Uterus (tissue), 4 donors: ENCODE results near the gene SNTG2. TPM values are rescaled to one million over a fixed set of nuclear protein-coding genes. Genes with fewer than 3 reads are reported as not detected.
"Not testable (repeated sequence)": the region's sequence is repeated elsewhere in the genome, so short reads cannot be mapped to it uniquely, and the experiment has no call there.

Experiments used
- DNase-seq, 2 donors: peaks; one replicate each; pipeline ENCODE4 v3.0.0-alpha.2; 2019 to 2020
- H3K27ac ChIP-seq, 2 donors: fragments of 200-600 bp; sonication (generic); 1 replicate in 1 of 2; 2 replicates in 1 of 2; pipeline ENCODE4 v1.5.1; 2016 to 2018
- H3K27me3 ChIP-seq, 2 donors: fragments of 200-600 bp; sonication (generic); one replicate each; pipeline ENCODE4 v1.5.1; 2018 to 2019; ENCODE audit warnings: control low read depth in 1 of 2
- H3K36me3 ChIP-seq, 2 donors: fragments of 200-600 bp; sonication (generic); one replicate each; pipeline ENCODE4 v1.5.1; 2019; ENCODE audit warnings: control low read depth in 1 of 2
- H3K4me1 ChIP-seq, 2 donors: fragments of 200-600 bp; sonication (generic); one replicate each; pipeline ENCODE4 v1.5.1; 2018 to 2019; ENCODE audit warnings: control low read depth in 1 of 2
- H3K4me3 ChIP-seq, 2 donors: fragments of 200-600 bp; sonication (generic); 1 replicate in 1 of 2; 2 replicates in 1 of 2; pipeline ENCODE4 v1.5.1; 2018 to 2019; ENCODE audit warnings: mild to moderate bottlenecking in 1 of 2
- H3K9me3 ChIP-seq, 2 donors: fragments of 200-600 bp; sonication (generic); one replicate each; pipeline ENCODE4 v1.5.1; 2019; ENCODE audit warnings: control low read depth in 1 of 2
- CTCF ChIP-seq, 4 experiments: fragments of 200-600 bp in 2 of 4; fragments of 450-650 bp in 2 of 4; sonication (generic) in 2 of 4; IDR thresholded peaks; one replicate each; pipeline ENCODE4 v1.5.1; 2016 to 2019; ENCODE audit warnings: antibody characterized with exemption in 4 of 4, mild to moderate bottlenecking in 2 of 4, moderate library complexity in 1 of 4
- POLR2A ChIP-seq, 2 donors: fragments of 450-650 bp; IDR thresholded peaks; one replicate each; pipeline ENCODE4 v1.6.1; 2016; ENCODE audit warnings: antibody characterized with exemption in 2 of 2, mild to moderate bottlenecking in 1 of 2, moderate library complexity in 1 of 2
- intact Hi-C: fragments of 100-400 bp; cut with DNase I; formaldehyde crosslinking; loops from one replicate; pipeline ENCODE4 v1.15.1; 2023; ENCODE audit warnings: low total_unique reads
- total RNA-seq, 4 donors: library from RNA; depleted of rRNA in 3 of 4; stranded (reverse); fragments of >200 nt in 3 of 4; gene quantifications; one replicate each; pipeline versions ENCODE4 v1.1.0 to v1.2.4, GENCODE V29; 2014 to 2023
- donor health status: DM: yes; HTN: yes; CAD: no.

Gene SNTG2
- total RNA-seq, 4 donors from 2014 or later, result 3.2 to 46.2 (median 31.4) TPM

DNA sequence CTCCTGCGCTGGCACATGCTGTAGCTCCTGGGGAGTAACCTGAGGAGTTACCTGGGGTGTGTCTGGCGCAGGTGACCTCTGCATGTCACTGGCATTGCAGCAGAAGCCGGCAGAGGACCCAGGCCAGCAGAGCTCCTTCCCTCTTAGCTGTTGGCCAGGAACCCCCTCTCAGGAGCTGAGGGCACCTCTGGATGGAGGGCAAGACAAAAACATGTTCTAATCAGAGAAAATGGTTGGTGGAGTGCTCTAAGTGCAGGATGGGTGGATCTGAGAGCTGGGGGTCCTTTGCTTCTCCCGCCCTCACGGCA is 44.9 kb upstream of the SNTG2 start:
- H3K27me3 ChIP-seq, result no peaks in the 10 kb centered on the region
- intact Hi-C loops, result no loop called here
- H3K9me3 ChIP-seq, result no peaks in the 10 kb centered on the region
- TF ChIP-seq POLR2A (IDR thresholded peaks at IDR 0.05) (no peak), CTCF (IDR thresholded peaks at IDR 0.05) (no peak)
- DNase-seq, result no peak
- H3K36me3 ChIP-seq, result no peaks in the 10 kb centered on the region
- H3K4me3 ChIP-seq, result no peak overlapping the region
- no peak overlapping the region for H3K27ac ChIP-seq
- H3K4me1 ChIP-seq, result no peaks in the 10 kb centered on the region

GRCh38 chr2:907706-908105 is 42.9 kb upstream of the SNTG2 start:
- Histone ChIP-seq H3K4me3 (no peak overlapping the region), H3K4me1 (no peaks in the 10 kb centered on the region), H3K27me3 (no peaks in the 10 kb centered on the region), H3K9me3 (no peaks in the 10 kb centered on the region), H3K27ac (no peak overlapping the region), H3K36me3 (no peaks in the 10 kb centered on the region)
- no peak for TF ChIP-seq POLR2A (IDR thresholded peaks at IDR 0.05)
- TF ChIP-seq CTCF (IDR thresholded peaks at IDR 0.05), result no peak
- no peak for DNase-seq
- intact Hi-C loops, result no loop called here

- no peak overlapping the region for H3K27ac ChIP-seq
- no peak overlapping the region for H3K4me3 ChIP-seq
- no peaks in the 10 kb centered on the region for H3K27me3 ChIP-seq
- H3K4me1 ChIP-seq, result no peaks in the 10 kb centered on the region
- DNase-seq, result no peak
- TF ChIP-seq CTCF (IDR thresholded peaks at IDR 0.05), result no peak
- TF ChIP-seq POLR2A (IDR thresholded peaks at IDR 0.05), result no peak
- intact Hi-C loops, result no loop called here
- no peaks in the 10 kb centered on the region for H3K9me3 ChIP-seq
- no peaks in the 10 kb centered on the region for H3K36me3 ChIP-seq
Measured at GRCh38 chr2:908568-908967, 42.1 kb upstream of the SNTG2 start.

- DNase-seq, H3K9me3 ChIP-seq, intact Hi-C loops, H3K27ac ChIP-seq, H3K36me3 ChIP-seq, H3K27me3 ChIP-seq, H3K4me1 ChIP-seq, H3K4me3 ChIP-seq: not testable (repeated sequence)
Measured at GRCh38 chr2:909764-910379, 40.8 kb upstream of the SNTG2 start.

DNA sequence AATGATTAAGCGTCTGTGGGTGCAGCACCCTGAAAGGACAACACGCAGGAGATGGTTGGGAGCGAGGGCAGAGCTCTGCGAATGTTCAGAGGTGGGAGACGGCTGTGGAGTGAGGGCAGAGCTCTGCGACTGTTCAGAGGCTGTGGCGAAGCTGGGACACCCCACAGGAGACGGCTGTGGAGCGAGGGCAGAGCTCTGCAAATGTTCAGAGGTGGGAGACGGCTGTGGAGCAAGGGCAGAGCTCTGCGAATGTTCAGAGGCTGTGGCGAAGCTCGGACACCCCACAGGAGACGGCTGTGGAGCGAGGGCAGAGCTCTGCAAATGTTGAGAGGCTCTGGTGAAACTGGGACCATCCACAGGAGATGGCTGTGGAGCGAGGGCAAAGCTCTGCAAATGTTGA is 40.0 kb upstream of the SNTG2 start:
- Histone ChIP-seq H3K4me1 (no peaks in the 10 kb centered on the region), H3K4me3 (no peak overlapping the region), H3K27ac (no peak overlapping the region), H3K36me3 (no peaks in the 10 kb centered on the region), H3K9me3 (no peaks in the 10 kb centered on the region), H3K27me3 (no peaks in the 10 kb centered on the region)
- DNase-seq, result no peak
- TF ChIP-seq CTCF (IDR thresholded peaks at IDR 0.05) (no peak), POLR2A (IDR thresholded peaks at IDR 0.05) (no peak)
- intact Hi-C loops, result no loop called here

- H3K36me3 ChIP-seq, result no peaks in the 10 kb centered on the region
- TF ChIP-seq POLR2A (IDR thresholded peaks at IDR 0.05) (no peak), CTCF (IDR thresholded peaks at IDR 0.05) (no peak)
- DNase-seq, result no peak
- intact Hi-C loops, result no loop called here
- H3K4me1 ChIP-seq, result no peaks in the 10 kb centered on the region
- no peak overlapping the region for H3K4me3 ChIP-seq
- H3K27me3 ChIP-seq, result no peaks in the 10 kb centered on the region
- H3K27ac ChIP-seq, result no peak overlapping the region
- no peaks in the 10 kb centered on the region for H3K9me3 ChIP-seq
Measured at GRCh38 chr2:915979-916378, 34.7 kb upstream of the SNTG2 start.
